Measurements from ENCODE around the gene NFIC. TPM values are rescaled to one million over a fixed set of nuclear protein-coding genes. Genes with fewer than 3 reads are reported as not detected.
A peak's percentile ranks its signal among the peaks of the same experiment; 100 is the strongest.
"Not testable (repeated sequence)": the region's sequence is repeated elsewhere in the genome, so short reads cannot be mapped to it uniquely, and the experiment has no call there.

NFIC gene
- total RNA-seq, 1 experiment from 2014 or later: 3.2 TPM

DNA sequence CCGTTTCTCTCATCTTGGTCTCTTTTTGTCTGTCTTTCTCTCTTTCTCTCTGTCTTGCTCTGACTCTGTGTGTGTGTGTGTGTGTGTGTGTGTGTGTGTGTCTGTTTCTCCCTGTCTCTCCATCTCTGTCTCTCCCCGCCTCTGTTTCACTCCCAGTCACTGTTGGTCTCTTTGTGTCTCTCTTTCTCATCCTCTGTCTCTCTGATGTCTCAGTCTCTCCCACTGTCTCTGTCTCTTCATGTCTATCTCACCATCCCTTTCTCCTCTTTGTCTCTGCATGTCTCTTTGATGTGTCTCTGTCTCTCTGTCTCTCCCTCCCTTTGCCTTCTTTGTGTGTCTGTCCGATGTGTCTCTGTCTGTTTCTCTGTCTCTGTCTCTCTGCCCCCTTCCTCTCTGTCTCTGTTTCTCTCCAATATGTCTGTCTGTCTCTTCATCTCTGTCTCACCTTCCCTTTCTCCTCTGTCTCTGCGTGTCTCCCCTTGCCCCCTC lies 2.5 kb downstream of the NFIC start:
- in situ Hi-C loops (cut with HindIII; ENCODE audit: low sequenced_read_pairs): no loop called here
- DNase-seq (ENCODE audit: low spot score): peak; percentile 30

DNA sequence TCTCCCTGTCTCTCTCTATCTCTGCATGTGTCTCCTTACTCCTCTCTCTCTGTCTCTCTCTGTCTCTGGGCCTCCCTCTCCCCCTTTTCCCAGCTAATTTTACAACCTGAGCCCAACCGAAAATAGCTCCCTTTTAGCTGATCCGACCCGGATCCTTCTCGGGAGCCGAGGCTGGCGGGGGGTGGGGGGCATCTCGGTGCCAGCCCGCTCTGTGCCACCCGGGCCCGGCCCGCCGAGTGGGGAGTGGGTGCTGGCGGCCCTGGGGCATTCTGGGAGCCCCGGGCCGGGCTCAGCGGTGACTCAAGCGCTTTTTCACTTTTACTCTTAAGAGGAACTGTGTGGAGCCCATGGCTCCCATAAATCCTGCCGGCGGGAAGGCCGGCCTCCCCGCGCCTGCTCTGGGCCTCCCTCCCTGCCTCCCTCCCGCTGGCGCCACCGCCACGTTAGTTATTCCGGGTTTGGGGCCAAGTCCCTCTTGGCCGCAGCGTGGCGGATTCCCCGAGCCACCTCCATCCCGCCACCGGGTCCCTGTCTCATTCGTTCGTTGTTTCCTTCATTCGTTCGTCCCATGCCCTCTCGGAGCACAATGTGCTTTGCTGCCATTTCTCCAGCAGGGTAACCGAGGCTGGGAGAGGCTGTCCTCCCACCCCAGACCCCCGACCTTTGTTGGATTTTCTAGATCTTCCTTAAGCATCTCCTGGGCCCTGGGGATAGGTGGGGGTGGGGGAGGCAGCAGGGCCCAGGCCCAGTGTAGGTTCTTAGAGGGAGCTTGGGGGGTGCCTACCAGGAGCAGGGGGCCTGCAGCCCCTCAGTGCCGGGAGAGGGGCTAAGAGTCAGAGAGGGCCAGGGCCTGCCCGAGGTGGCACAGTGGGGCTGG lies 3.2 kb downstream of the NFIC start:
- in situ Hi-C loops (cut with HindIII; ENCODE audit: low sequenced_read_pairs): no loop called here
- DNase-seq (ENCODE audit: low spot score): peak; percentile 72

- in situ Hi-C loops (cut with HindIII; ENCODE audit: low sequenced_read_pairs): no loop called here
- peak; percentile 80 for DNase-seq (ENCODE audit: low spot score)
Observed at GRCh38 chr19:3370214-3370720, 3.9 kb downstream of the NFIC start.

- in situ Hi-C loops (cut with HindIII; ENCODE audit: low sequenced_read_pairs): no loop called here
- no peak for DNase-seq (ENCODE audit: low spot score)
Observed at GRCh38 chr19:3370728-3371591, 4.6 kb downstream of the NFIC start.

DNA sequence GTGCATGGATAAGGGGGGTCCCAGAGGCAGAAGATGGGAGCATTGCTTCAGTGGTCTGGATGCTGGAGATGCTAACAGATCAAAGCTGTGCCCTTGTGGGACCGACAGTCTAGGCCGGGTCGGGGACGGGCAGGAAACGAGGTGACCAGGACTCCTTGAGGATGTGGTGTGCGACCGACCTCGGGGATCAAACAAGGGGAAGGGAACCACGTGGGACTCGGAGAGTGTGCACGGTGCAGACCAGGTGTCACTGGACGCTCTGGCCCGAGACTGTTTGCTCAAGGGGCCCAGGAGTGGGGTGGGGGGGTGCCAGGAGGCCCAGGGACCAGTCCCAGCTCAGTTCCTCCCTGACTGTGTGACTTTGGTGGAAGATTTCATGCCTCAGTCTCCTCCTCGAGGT lies 6.0 kb downstream of the NFIC start:
- in situ Hi-C loops (cut with HindIII; ENCODE audit: low sequenced_read_pairs): no loop called here
- DNase-seq (ENCODE audit: low spot score): no peak

GRCh38 chr19:3373971-3374368 lies 7.6 kb downstream of the NFIC start:
- in situ Hi-C loops (cut with HindIII; ENCODE audit: low sequenced_read_pairs): no loop called here
- DNase-seq (ENCODE audit: low spot score): no peak

GRCh38 chr19:3374369-3375112 lies 8.2 kb downstream of the NFIC start:
- DNase-seq (ENCODE audit: low spot score): no peak
- in situ Hi-C loops (cut with HindIII; ENCODE audit: low sequenced_read_pairs): no loop called here

DNA sequence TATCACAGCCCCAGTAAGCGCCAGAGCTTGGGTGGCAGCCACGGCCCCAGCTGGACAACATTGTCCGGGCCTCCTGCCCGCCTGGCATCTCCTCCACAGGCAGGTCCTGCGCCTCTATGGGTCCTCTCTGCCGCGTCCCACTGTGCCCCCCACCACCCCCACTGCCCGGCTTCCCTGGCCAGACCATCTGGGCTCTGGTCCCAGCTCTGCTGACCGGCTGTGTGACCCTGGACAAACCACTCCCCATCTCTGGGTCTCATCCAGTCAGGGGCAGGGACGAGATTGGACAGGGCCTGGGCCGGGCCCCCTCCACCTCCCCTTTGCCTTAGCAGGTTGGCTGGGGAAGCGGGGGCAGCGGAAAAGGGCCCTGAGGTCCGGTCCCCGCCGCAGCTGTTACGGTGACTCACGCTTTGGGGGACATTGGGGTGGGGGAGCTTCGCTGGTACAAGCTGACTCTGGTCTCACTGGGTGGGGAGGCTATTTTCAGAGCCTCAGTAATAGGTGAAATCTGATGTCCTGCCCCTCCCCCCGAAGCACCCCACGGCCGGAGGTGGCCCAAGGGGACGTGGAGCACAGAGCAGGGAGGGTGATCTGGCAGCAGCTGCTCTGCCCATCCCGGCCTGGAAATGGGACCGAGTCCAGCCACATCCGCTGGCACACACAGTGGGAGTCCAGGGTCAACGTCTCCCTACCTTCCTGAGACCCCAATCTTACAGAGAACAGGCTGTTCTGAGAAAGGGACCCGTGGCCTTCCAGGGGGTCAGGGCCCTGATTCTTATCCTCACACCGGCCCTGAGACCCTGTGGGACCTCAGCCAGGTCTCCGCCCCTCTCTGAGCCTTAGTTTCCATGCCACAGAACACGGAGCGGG lies 9.1 kb downstream of the NFIC start:
- peak; percentile 91 for DNase-seq (ENCODE audit: low spot score)
- in situ Hi-C loops (cut with HindIII; ENCODE audit: low sequenced_read_pairs): no loop called here

GRCh38 chr19:3376091-3376455 lies 9.7 kb downstream of the NFIC start:
- in situ Hi-C loops (cut with HindIII; ENCODE audit: low sequenced_read_pairs); DNase-seq (ENCODE audit: low spot score): not testable (repeated sequence)

- DNase-seq (ENCODE audit: low spot score): no peak
- in situ Hi-C loops (cut with HindIII; ENCODE audit: low sequenced_read_pairs): no loop called here
Observed at GRCh38 chr19:3378352-3379150, 12.2 kb downstream of the NFIC start.

- in situ Hi-C loops (cut with HindIII; ENCODE audit: low sequenced_read_pairs): no loop called here
- DNase-seq (ENCODE audit: low spot score): no peak
Observed at GRCh38 chr19:3380829-3381228, 14.4 kb downstream of the NFIC start.

GRCh38 chr19:3381701-3382372 lies 15.5 kb downstream of the NFIC start:
- in situ Hi-C loops (cut with HindIII; ENCODE audit: low sequenced_read_pairs): no loop called here

DNA sequence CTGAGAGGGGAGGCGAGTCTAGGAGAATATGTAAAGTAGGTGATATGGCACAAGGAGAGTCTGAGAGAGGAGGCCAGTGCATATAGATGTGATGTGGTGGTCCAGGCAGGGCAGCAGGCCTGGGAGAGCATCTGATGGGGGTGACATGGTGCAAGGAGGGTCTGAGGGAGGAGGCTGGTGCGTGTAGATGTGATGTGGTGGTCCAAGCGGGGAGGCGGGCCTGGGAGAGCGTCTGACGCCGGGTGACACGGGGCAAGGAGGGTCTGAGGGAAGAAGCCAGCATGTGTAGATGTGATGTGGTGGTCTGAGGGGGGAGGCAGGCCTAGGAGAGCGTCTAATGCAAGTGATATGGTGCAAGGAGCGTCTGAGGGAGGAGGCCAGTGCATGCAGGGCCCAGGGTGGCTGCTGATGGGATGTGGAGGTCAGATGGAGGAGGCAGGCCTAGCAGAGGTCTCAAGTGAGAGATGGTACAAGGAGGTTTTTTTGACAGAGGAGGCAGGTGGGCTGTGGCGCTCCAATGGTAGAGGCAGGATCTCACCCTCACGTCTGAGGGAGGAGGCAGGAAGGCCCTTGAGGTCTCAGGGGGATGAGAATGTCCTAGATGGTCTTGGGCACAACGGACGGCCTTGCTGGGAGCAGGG lies 16.2 kb downstream of the NFIC start:
- DNase-seq (ENCODE audit: low spot score): no peak

More at GRCh38 chr19:3381701-3382372, 15.5 kb downstream of the NFIC start:
- no peak for DNase-seq (ENCODE audit: low spot score)

GRCh38 chr19:3383121-3383722 lies 16.8 kb downstream of the NFIC start:
- in situ Hi-C loops (cut with HindIII; ENCODE audit: low sequenced_read_pairs): no loop called here

More for the DNA sequence above, 16.2 kb downstream of the NFIC start:
- in situ Hi-C loops (cut with HindIII; ENCODE audit: low sequenced_read_pairs): no loop called here

GRCh38 chr19:3386447-3387234 lies 20.3 kb downstream of the NFIC start:
- in situ Hi-C loops (cut with HindIII; ENCODE audit: low sequenced_read_pairs): no loop called here
- DNase-seq (ENCODE audit: low spot score): peak; percentile 35

More at GRCh38 chr19:3383121-3383722, 16.8 kb downstream of the NFIC start:
- DNase-seq (ENCODE audit: low spot score): peak; percentile 78
